Measurements from ENCODE around the gene ASPSCR1.
A peak's percentile ranks its signal among the peaks of the same experiment; 100 is the strongest.

The ASPSCR1 gene

DNA sequence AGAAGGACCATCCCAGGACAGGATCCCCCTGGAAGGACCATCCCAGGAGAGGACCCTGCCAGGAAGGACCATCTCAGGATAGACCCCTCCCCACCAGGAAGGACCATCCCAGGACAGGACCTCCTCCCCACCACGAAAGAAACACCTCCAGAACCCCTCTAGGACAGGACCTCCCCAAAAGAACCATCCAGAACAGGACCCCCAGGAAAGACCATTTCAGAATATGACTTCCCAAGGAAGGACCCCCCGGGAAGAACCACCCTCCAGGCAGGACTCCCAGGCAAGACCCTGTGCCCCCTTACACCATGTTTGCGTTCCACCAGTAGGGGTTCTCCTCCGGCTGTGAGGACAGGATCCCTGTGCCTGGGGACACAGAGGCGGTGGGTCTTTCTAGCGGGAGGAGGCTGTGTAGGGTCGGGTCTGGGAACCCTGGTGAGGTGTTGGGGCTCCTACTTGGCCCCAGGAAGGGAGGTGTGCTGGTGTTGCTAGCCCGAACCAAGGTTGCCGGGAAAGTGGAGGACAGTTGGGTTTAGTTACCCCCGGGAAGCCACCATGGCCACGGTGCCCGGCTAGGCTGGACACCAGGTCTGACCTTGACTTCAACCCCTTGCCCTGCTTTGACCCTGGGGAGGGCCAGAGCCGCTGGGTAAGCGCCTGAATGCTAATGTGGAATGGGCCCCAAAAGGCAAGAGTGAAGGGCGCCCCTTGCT lies 18.6 kb upstream of the ASPSCR1 start:
- TF ChIP-seq, protein P1, sequence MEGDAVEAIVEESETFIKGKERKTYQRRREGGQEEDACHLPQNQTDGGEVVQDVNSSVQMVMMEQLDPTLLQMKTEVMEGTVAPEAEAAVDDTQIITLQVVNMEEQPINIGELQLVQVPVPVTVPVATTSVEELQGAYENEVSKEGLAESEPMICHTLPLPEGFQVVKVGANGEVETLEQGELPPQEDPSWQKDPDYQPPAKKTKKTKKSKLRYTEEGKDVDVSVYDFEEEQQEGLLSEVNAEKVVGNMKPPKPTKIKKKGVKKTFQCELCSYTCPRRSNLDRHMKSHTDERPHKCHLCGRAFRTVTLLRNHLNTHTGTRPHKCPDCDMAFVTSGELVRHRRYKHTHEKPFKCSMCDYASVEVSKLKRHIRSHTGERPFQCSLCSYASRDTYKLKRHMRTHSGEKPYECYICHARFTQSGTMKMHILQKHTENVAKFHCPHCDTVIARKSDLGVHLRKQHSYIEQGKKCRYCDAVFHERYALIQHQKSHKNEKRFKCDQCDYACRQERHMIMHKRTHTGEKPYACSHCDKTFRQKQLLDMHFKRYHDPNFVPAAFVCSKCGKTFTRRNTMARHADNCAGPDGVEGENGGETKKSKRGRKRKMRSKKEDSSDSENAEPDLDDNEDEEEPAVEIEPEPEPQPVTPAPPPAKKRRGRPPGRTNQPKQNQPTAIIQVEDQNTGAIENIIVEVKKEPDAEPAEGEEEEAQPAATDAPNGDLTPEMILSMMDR (IDR thresholded peaks at IDR 0.05; ENCODE audit: insufficient read depth, missing control alignments), result no peak
- no peak for DNase-seq (ENCODE audit: insufficient read length, low spot score)
- no peak for FAIRE-seq

DNA sequence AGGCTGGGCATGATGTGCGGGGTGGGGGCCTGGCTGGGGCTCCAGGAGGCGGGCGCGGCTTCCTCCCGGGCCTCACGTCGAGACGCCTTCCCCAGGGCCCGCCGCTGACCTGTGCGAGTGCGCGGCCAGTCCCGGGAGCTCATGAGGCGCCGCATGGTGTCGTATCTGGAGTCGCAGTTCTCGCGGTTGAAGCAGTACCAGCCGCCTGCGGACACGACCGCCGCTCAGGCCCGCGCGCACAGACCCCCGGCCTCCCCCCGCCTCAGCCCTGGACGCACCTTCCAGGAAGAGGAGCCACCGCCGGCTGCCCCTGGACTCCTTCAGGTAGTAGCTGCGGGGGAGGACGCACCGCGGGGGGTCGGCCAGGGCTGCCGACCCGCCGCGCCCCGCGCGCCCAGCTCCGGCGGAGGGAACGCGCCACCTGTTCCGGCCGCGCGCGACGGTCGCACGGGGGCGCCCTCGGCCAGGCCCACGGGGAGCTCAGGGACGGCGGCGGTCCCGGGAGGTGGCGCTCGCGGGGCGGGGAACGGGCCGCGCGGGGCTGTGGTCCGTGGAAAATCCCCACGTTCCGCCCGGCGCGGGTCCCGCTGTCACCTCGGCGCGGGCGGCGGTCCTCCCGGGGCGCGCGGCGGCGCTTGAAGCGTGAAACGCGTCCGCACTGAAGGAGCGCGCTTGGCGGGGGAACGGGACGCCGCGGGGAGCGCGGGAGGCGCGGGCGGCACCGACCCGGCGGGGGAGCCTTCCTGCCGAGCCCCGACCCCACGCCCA lies 17.9 kb upstream of the ASPSCR1 start:
- TF ChIP-seq, protein P1 (IDR thresholded peaks at IDR 0.05; ENCODE audit: insufficient read depth, missing control alignments), result peak; percentile 98
- FAIRE-seq, result no peak
- peak; percentile 77 for DNase-seq (ENCODE audit: insufficient read length, low spot score)

DNA sequence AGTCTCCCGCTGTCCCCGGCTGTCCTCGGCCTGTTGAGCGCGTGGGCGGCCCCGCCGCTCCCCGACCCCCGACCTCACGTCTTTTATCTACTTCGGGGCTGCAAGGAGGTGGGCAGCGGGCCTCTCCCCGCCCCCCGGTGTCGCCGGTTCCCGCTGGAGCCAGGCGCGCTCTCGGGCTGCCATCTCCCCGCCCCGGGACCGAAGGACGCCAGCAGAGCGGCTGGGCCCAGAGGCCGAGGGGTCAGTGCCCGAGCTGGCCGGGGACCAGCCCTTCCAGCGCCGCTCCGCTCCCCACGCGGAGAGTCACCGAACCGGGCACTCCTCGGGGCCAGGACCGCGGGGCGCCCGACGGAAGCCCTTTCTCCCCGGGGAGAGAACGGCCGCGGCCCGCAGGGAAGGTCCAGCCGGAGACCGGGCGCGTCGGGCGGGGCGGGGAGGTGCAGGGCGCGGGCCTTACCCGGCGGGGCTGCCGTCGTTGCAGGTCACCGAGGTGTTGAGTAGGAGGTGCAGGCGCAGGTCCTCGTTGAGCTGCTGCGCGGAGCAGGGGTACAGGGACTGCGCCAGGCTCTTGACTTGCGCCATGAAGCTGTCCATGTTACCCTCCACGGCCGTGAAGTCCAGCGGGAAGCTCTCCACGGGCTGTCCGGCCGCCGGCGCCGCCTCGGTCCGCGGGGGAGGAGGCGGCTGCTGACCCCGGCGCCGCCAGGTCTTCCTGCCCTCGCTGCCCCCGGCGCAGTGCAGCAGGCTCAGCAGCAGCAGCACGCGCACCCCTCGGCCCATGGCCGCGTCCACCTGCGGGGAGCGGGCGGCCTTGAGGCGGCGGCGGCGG lies 17.1 kb upstream of the ASPSCR1 start:
- FAIRE-seq (no peak), DNase-seq (ENCODE audit: insufficient read length, low spot score) (no peak)

DNA sequence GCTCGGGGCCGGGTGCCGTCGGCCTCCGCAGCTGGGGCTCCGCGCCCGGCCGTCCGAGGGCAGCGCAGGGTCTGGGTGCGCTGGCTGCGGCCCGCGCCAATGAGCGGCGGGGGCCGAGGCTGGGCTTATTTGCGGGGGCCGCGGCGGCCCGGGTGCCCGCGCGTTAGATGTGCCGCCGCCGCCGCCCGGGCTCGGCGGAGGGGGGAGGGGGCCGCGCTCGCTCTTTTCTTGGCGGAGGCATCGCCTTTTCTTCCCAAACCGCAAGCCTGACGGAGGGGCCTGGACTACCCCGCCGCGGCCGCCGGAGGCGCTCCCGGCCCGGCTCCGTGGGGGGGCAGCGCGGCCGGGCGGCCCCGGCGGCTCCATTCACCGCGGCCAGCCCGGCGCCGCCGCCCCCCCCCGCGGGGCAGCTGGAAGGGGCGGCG lies 16.3 kb upstream of the ASPSCR1 start, which contains the start of gene NOTUM:
Gene NOTUM (minus strand): TSS at position 101 of the 425 bp plus-strand sequence. CDS start 278 bp downstream, outside the sequence.
- TF ChIP-seq, protein P1 (IDR thresholded peaks at IDR 0.05; ENCODE audit: insufficient read depth, missing control alignments), result no peak
- no peak for FAIRE-seq
- DNase-seq (ENCODE audit: insufficient read length, low spot score), result no peak

More for the DNA sequence above, 17.1 kb upstream of the ASPSCR1 start:
- TF ChIP-seq, protein P1 (IDR thresholded peaks at IDR 0.05; ENCODE audit: insufficient read depth, missing control alignments), result no peak

DNA sequence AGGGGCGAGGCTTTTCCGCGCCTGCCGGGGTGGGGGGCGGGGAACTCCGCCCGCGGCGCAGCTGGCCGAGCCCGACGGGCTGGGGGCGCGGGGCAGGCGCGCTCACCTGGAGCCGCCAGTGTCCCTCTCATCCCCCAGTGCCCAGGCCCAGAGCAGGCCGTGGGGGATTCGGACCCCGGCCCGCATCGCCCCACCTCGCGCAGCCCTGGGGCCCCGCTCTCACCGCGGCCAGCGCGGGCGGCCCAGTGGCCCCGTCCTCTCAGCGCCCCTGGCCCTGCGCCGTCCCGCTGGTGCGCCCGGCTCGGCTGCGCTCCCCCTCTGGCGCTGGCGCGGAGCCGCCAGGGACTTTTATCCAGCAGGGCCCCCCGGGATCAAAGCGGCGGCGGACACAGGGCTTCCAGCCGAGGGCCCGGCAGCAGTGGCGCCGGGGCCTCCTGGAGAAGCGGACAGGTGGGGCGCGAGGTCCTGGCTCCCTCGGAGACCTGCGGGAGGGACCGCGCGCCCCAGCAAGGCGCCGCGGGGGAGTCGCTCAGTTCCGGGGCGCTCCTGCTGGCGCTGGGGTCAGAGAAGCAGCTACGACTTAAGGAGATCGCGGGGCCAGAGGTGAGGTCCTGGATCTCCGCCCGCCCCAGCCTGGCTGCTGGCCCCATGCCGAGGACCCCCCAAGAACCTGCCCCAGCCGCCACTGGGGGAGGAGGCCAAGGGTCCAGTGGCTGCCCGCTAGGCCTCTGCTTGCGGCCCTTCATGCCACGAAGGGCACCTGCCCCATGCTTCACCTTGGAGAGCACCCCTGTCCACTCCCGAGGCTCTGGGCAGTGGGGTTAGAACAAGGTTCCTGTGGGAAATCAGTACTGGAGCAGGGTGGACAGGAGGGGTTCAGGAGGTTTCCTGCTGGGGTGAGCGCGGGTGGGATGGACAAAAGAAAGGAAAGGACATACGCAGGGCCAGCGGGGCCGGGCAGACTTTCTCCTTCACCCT lies 15.6 kb upstream of the ASPSCR1 start:
- no peak for FAIRE-seq
- no peak for DNase-seq (ENCODE audit: insufficient read length, low spot score)

More for the DNA sequence above, 15.6 kb upstream of the ASPSCR1 start:
- TF ChIP-seq, protein P1 (IDR thresholded peaks at IDR 0.05; ENCODE audit: insufficient read depth, missing control alignments), result no peak
